HG03439 (cell line): ENCODE results near the gene HDAC9.

Experiments
- ATAC-seq: cut with Tn5 transposase; IDR thresholded peaks from one replicate; pipeline ENCODE4 v1.9.1; 2021; ENCODE audit warnings: mild to moderate bottlenecking, moderate library complexity; ENCODE audit not compliant: unreplicated experiment

The HDAC9 gene

GRCh38 chr7:18495412-18496340 is at the start of gene HDAC9:
TSS of gene HDAC9 (plus strand) at chr7:18495749. CDS start at chr7:18496303, 554 bp downstream.
- ATAC-seq = peak; percentile 85

- ATAC-seq = no peak
These were observed 49.5 kb upstream of the HDAC9 start for GRCh38 chr7:18445916-18446520.

- ATAC-seq = no peak
These were observed 45.5 kb upstream of the HDAC9 start for GRCh38 chr7:18450019-18450418.

- no peak for ATAC-seq
These were observed 39.9 kb upstream of the HDAC9 start for GRCh38 chr7:18455606-18456005.

DNA sequence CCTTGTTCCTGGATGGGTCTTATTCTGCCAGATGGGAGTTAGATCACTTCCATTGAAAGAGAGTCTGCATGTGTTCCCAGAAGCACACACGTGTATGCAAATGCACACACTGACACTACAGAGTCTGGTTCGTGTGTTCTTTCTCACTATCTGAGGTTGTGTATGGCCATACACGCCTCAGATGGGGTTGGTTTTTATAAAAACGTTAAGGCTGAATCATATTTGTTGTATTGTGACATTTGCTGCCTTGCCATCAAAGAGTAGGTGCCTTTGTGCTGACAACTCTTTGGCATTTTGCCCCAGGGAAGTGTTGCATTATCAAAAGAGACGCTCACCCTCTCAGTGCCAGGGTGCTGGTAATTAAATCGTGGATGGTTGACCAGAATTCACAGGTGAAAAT is 37.7 kb upstream of the HDAC9 start:
- no peak for ATAC-seq

DNA sequence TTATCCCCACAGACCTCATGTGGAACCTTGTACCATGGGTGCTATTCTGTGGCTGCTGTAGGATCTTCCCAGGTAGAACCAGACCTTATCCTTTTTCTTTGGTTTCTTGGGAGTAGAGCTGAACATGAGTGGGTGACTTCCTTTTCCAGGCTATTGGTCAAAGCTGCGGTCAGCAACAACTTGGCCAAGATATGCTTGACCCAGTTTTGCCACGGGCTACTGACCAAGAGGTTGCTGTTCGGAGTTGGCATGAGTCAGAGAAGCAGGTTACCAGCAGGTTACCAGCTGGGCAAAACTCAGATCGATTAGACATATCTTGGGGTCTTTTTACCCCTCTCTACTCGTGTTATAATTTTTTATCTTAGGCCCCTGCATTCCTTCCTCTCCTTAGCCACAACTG is 36.7 kb upstream of the HDAC9 start:
- ATAC-seq = no peak

DNA sequence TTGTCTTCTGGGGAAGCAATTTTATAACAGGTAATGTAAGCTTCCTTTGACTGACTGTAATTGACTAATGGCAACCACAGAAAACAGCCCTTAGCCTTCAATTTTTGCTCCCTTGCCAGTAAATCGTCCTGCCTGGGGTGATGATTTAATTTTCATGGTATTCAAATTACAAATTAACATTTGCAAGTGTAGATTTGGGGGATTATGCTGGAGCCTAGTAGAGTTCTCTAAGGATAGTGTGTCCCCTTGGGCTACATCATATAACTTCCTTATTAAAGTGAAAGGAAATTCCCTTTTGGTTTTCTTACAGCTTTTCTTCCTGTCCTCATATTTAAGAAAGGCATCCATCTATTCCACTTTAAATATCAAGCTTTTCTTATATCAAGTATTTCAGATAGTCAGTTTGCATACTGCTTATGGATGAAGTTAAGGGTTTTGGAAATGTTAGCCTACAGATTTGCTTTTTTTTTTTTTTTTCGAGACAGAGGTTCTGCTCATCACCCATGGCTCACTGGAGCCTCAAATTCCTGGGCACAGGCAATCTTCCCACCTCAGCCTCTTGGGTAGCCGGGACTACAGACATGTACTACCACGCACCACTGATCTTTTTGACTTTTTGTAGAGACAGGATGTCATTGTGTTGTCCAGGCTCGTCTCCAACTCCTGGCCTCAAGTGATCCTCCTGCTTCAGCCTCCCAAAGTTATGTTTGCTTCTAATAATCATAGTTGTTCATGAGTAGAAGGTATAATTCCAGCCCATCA is 35.9 kb upstream of the HDAC9 start:
- no peak for ATAC-seq

DNA sequence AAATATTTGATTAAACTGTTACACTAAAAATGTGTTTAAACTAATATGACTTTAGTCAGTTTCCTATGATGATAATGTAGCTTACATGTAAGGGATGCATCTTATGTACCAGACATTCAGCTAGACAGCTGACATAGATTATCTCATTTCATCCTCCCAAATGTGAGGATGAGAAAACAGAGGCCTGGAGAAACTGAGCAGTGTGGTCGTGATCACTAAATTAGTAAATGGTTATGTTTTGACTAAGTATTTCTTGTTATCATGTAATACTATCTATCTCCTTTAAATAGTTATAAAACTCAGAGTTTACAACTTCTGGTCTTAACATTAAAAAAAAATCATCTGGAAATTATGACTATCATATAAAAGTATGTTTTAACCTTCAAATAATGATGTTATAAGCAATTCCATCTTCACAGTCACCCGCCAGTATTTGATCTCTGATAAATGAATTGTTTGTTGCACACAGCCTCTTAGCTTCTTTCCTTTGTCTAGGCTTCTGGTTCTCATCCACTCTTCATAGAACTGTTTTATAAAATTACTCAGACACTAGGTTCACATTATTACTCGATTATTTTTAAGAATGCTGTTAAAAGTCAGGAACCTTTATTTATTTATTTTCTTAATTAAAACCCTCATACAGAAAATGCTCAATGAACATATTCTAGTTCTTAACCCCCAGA is 33.6 kb upstream of the HDAC9 start:
- no peak for ATAC-seq

DNA sequence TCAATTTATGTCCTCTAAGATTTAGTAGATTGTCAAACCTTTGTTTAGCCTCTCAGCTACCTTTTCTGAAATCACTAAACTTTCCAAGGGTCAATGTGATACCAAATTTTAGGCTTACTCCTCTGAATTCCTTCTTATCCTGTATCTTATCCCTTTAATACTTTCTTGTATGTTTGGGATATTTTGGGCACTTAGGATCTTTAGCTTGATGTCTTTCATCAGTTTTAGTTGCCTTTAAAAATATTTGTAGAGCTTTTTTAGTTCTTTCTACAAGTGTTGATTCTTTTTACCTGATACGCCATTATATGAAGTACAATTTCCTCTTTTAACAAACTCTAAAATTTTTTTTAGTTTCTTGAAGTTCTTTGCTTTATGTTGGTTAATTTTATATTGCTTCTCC is 30.7 kb upstream of the HDAC9 start:
- ATAC-seq = no peak

DNA sequence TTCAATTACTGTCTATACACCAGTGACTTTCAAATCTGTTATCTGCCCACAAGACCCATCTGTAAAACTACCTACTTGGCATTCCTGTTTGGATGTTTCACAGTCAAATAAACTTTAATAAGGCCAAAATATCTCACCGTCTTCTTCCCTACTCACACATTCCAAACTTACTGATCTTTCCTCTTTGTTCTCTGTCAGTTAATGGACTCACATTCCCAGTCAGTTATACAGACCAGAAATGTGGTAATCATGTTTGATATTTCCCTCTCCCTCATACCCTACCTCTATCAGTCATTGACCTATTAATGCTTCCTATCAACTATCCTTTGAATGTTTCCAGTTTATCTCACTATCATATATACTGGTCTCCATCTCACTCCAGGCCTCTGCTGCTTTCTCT is 28.5 kb upstream of the HDAC9 start:
- ATAC-seq = no peak

GRCh38 chr7:18468795-18469194 is 26.8 kb upstream of the HDAC9 start:
- ATAC-seq = no peak

- ATAC-seq = no peak
These were observed 26.2 kb upstream of the HDAC9 start for GRCh38 chr7:18469316-18469715.

DNA sequence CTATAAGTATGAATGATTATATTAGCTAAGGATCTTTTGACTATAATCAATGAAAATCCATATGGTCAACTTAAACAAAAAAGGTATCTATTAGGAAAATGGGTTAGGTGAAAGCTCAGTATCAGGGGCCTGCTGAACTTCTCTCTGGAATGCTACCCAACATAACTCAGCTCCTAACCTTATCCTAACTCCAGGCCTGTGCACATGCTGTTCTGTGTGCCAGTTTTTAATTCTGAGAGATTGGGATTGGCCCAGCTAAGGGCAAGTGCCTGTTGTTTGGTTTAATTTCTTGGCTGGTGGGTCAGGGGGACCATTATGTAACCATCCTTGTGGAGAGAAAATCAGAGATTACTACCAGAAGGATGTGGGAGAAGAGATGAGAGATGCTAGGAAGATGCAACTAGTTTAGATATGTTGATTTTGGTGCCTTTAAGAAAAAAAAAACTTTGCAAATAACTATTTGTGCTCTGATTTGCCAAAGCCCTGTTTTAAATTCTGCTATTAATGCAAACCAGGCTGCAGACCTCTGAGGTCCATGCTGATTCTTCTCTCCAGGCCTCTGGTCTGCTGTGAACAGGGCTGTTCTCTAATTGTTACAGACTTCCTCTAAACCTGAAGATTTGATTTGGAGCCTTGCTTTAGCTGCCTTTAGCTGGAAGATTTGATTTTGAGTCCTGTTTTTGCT is 23.9 kb upstream of the HDAC9 start:
- no peak for ATAC-seq

DNA sequence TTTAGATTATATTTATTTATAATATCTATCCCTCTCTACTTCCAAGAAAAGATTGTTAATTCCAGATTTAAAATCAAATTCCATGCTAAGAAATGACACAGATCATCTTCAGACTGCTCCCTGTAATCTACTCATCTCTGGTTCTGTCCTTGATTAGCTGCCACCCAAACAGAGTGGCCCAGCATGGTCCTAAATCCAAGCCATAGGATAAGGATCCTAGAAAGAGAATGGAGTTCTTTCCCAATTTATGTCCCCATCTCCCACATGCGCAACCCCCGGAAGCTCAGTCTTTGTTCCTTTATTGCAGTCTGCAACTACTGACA is 23.4 kb upstream of the HDAC9 start:
- ATAC-seq = no peak

GRCh38 chr7:18473119-18473518 is 22.4 kb upstream of the HDAC9 start:
- no peak for ATAC-seq

- no peak for ATAC-seq
These were observed 20.6 kb upstream of the HDAC9 start for GRCh38 chr7:18474944-18475343.

GRCh38 chr7:18475488-18475887 is 20.1 kb upstream of the HDAC9 start:
- ATAC-seq = no peak

- no peak for ATAC-seq
These were observed 13.8 kb upstream of the HDAC9 start for GRCh38 chr7:18481776-18482175.

- no peak for ATAC-seq
These were observed 7.5 kb upstream of the HDAC9 start for GRCh38 chr7:18488049-18488448.

- ATAC-seq = no peak
These were observed 5.9 kb upstream of the HDAC9 start for GRCh38 chr7:18489624-18490023.

GRCh38 chr7:18491871-18492270 is 3.7 kb upstream of the HDAC9 start:
- no peak for ATAC-seq
